GM12875 (cell line): ENCODE measurements around the gene THSD4.

Experiments used
- H3K4me3 ChIP-seq: one replicate; pipeline ENCODE4 v1.5.1; 2011; ENCODE audit warnings: low read depth, low read length, control low read depth
- TF ChIP-seq, protein P1 (sequence below): IDR thresholded peaks from 2 replicates; pipeline ENCODE4 v1.5.1; 2011; ENCODE audit warnings: low read depth, mild to moderate bottlenecking, control low read depth, inconsistent platforms, low read length, moderate library complexity, borderline replicate concordance; ENCODE audit not compliant: insufficient read depth

The THSD4 gene

DNA sequence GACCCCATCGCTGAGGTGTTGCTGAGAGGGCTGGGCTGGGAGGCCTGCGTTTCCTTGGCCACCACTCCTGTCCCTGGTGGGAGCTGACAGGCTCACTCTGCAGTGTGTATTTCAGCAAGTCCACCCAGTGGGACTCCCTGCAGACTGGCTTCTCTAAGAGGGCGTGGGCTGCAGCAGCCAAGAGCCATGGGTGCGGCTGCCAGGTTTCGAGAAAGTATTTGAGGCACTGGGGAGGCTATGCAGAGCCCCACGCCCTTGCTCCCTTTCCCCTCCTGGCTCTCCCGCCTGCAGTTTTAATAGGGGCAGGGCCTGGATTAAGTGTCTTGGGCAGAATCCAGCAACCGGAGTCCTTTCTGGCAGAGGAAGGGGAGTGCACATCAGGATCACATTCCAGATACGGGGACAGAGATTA, 242.1 kb downstream of the THSD4 start:
- H3K4me3 ChIP-seq = no peak overlapping the region
- TF ChIP-seq, protein P1, sequence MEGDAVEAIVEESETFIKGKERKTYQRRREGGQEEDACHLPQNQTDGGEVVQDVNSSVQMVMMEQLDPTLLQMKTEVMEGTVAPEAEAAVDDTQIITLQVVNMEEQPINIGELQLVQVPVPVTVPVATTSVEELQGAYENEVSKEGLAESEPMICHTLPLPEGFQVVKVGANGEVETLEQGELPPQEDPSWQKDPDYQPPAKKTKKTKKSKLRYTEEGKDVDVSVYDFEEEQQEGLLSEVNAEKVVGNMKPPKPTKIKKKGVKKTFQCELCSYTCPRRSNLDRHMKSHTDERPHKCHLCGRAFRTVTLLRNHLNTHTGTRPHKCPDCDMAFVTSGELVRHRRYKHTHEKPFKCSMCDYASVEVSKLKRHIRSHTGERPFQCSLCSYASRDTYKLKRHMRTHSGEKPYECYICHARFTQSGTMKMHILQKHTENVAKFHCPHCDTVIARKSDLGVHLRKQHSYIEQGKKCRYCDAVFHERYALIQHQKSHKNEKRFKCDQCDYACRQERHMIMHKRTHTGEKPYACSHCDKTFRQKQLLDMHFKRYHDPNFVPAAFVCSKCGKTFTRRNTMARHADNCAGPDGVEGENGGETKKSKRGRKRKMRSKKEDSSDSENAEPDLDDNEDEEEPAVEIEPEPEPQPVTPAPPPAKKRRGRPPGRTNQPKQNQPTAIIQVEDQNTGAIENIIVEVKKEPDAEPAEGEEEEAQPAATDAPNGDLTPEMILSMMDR = no peak

- H3K4me3 ChIP-seq = no peak overlapping the region
- TF ChIP-seq, protein P1 = no peak
Measured at GRCh38 chr15:71357967-71358366, 242.7 kb downstream of the THSD4 start.

GRCh38 chr15:71359246-71359645, 244.0 kb downstream of the THSD4 start:
- TF ChIP-seq, protein P1 = no peak
- H3K4me3 ChIP-seq = no peak overlapping the region

DNA sequence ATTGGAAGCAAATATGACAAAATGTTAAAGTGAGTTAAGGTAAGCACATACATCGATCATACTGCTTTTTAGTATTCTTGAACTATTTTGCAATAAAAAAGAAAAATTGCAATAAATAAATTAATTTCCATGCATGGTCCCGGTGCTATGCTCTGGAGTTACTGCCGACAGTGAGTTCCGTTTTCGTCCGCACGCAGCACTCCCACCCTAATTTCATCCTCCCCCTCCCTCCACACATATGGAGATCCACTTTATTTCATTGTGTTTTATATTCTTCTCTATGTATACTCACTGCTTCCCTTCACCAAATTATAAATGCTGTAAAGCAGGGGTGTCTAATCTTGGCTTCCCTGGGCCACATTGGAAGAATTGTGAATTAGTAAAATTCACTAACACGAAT, 247.3 kb downstream of the THSD4 start:
- H3K4me3 ChIP-seq = no peak overlapping the region
- TF ChIP-seq, protein P1 = no peak

DNA sequence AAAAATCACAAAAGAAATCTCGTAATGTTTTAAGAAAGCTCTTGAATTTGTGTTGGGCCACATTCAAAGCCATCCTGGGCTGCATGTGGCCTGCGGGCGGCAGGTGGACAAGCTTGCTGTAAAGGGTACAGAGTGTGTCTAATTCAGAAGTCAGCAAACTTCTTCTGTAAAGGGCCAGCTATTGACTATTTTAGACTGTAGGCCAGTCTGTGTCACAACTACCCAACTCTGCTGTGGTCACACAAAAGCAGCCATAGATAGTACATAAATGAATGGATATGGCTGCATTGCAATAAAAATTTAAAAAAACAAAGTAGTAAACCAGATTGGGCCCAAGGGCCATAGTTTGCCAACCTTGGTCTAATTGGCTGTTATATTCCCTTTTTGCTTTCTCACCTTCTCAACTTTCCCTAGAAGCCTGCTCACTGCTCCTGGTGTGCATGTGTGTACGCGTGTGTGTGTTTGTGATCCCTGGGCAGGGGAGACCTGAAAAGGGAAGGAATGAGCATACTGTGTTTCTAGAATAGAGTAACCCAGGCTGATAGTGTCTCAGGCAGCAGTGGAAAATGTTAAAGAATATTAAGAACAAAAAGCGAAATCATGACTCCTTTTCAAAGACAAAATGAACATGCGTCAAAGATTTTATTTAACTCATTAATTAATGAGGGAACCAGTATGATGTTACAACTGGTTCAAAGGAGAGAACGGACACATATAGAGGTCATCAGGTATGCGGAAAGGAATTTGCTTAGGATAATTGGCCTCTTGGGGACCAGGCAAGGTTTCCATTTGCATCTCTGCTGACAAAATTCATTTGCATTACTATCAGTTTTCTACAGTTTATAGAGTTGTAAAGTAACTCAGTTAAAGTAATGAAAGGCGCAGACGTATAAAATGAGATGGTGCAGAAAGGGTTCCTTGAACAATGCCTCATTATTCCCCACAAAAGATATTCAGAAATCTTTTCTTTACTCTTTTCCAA, 248.0 kb downstream of the THSD4 start:
- TF ChIP-seq, protein P1 = no peak
- no peak overlapping the region for H3K4me3 ChIP-seq

DNA sequence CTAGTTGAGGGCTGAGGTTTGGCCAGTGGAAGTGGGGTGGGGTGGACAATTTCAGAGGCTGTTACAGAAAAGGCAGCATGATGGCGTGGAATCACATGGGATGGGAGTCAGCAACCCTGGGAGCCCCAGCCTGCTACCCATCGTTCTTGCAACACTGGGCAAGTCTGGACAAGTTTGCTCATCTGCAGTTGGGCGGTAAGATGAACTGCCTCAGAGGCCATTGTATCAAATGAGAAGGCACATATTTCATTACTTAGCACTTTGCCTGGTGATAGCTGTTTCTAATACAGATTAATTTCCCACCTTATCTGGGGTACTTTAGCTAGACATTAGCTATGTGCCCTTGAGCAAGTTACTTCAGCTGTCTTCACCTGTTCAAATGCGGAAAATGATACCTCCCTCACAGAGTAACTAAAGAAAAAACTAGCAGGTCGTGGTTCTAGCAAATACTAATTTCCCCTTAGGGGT, 248.9 kb downstream of the THSD4 start:
- TF ChIP-seq, protein P1 = no peak
- no peak overlapping the region for H3K4me3 ChIP-seq

GRCh38 chr15:71366522-71366921, 251.3 kb downstream of the THSD4 start:
- TF ChIP-seq, protein P1 = no peak
- H3K4me3 ChIP-seq = no peak overlapping the region
